HG03039 (cell line): ENCODE measurements around the gene SIGLEC1.

ENCODE experiments used
- ATAC-seq: cut with Tn5 transposase; IDR thresholded peaks from one replicate; pipeline ENCODE4 v1.9.1; 2021; ENCODE audit warnings: mild to moderate bottlenecking, moderate library complexity; ENCODE audit not compliant: unreplicated experiment

Gene SIGLEC1

GRCh38 chr20:3744806-3745685 lies 32.6 kb upstream of the SIGLEC1 start:
- no peak for ATAC-seq

GRCh38 chr20:3744037-3744436 lies 31.6 kb upstream of the SIGLEC1 start:
- ATAC-seq, result no peak

- ATAC-seq, result no peak
Observed at GRCh38 chr20:3743251-3743650, 30.9 kb upstream of the SIGLEC1 start.

- ATAC-seq, result no peak
Observed at GRCh38 chr20:3741836-3742458, 29.5 kb upstream of the SIGLEC1 start.

GRCh38 chr20:3740615-3741301 lies 28.4 kb upstream of the SIGLEC1 start:
- no peak for ATAC-seq

- no peak for ATAC-seq
Observed at GRCh38 chr20:3739926-3740451, 27.6 kb upstream of the SIGLEC1 start.

- ATAC-seq, result no peak
Observed at GRCh38 chr20:3739054-3739925, 26.9 kb upstream of the SIGLEC1 start.

- ATAC-seq, result no peak
Observed at GRCh38 chr20:3738111-3739053, 26.0 kb upstream of the SIGLEC1 start.

GRCh38 chr20:3735768-3736167 lies 23.4 kb upstream of the SIGLEC1 start:
- ATAC-seq, result no peak

- ATAC-seq, result no peak
Observed at GRCh38 chr20:3734111-3734843, 21.9 kb upstream of the SIGLEC1 start.

GRCh38 chr20:3733119-3733995 lies 21.0 kb upstream of the SIGLEC1 start:
- ATAC-seq, result no peak

- no peak for ATAC-seq
Observed at GRCh38 chr20:3732327-3733118, 20.1 kb upstream of the SIGLEC1 start, which contains the start of gene HSPA12B. HSPA12B (plus strand) TSS chr20:3732685; CDS start chr20:3738675, 5,990 bp downstream.

- ATAC-seq, result no peak
Observed at GRCh38 chr20:3731944-3732326, 19.5 kb upstream of the SIGLEC1 start.

- ATAC-seq, result no peak
Observed at GRCh38 chr20:3730803-3731672, 18.6 kb upstream of the SIGLEC1 start.

- ATAC-seq, result no peak
Observed at GRCh38 chr20:3729811-3730540, 17.6 kb upstream of the SIGLEC1 start.
